Esophagus (tissue), 2 donors: ENCODE measurements around the gene AGAP1. TPM values are rescaled to one million over a fixed set of nuclear protein-coding genes. Genes with fewer than 3 reads are reported as not detected.

Source experiments
- H3K27ac ChIP-seq, 2 donors: one replicate each; pipeline ENCODE4 v1.5.1; 2013; ENCODE audit warnings: low read depth in 2 of 2, mild to moderate bottlenecking in 2 of 2, inconsistent platforms in 1 of 2, low read length in 1 of 2, moderate library complexity in 1 of 2
- H3K27me3 ChIP-seq, 2 donors: one replicate each; pipeline ENCODE4 v1.6.1; 2013; ENCODE audit warnings: low read length in 2 of 2, control low read depth in 1 of 2, mild to moderate bottlenecking in 1 of 2; ENCODE audit not compliant: insufficient read depth in 2 of 2, control insufficient read depth in 1 of 2
- H3K36me3 ChIP-seq, 2 donors: one replicate each; pipeline ENCODE4 v1.6.1; 2013; ENCODE audit warnings: low read length in 1 of 2; ENCODE audit not compliant: control insufficient read depth in 2 of 2, insufficient read depth in 2 of 2
- H3K4me1 ChIP-seq, 2 donors: one replicate each; pipeline ENCODE4 v1.6.1; 2013; ENCODE audit warnings: low read length in 1 of 2; ENCODE audit not compliant: control insufficient read depth in 2 of 2, insufficient read depth in 2 of 2
- H3K4me3 ChIP-seq, 2 donors: one replicate each; pipeline ENCODE4 v1.5.1; 2013; ENCODE audit warnings: low read length in 2 of 2, mild to moderate bottlenecking in 2 of 2, low read depth in 1 of 2, moderate library complexity in 1 of 2
- H3K9me3 ChIP-seq, 2 donors: one replicate each; pipeline ENCODE4 v1.6.1; 2013; ENCODE audit warnings: mild to moderate bottlenecking in 2 of 2, low read depth in 1 of 2, low read length in 1 of 2, moderate library complexity in 1 of 2; ENCODE audit not compliant: control insufficient read depth in 2 of 2, insufficient read depth in 1 of 2
- WGBS, 2 donors: extraction: QIAGEN DNeasy Blood & Tissue Kit; methylation state at CpG; one replicate each; pipeline ENCODE4 v1.1.7; 2013; 5-methylcytosine and 5-hydroxymethylcytosine counted together
- polyA plus RNA-seq, 2 donors: library from polyadenylated mRNA; stranded (reverse); fragments of 200-250 nt; gene quantifications; one replicate each; pipeline ENCODE4 v1.2.3, GENCODE V29; 2013
- donor health status: healthy with polysubstance abuse.
- donor health status: Bipolar disorder and iron deficiency.

Gene AGAP1
- polyA plus RNA-seq, 2 donors, result 4.9 TPM

DNA sequence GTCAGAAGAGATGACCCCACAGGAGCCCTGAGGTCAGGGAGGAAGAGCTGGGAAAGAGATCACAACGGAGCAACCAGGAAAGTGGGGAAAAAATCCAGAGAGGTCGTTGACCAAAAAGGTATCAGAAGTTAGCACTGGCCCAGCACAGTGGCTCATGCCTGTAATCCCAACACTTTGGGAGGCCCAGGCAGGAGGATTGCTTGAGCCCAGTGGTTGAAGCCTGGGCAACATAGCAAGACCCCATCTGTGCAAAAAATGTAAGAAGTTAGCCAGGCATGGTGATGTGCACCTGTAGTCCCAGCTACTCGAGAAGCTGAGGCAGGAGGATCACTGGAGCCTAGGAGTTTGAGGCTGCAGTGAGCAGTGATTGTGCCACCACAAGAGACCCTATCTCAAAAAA is 552.9 kb downstream of the AGAP1 start:
- Histone ChIP-seq H3K27ac (no peak overlapping the region), H3K36me3 (peaks cover 2 to 4% of the 10 kb centered on the region in 2 donors), H3K4me1 (peaks cover under 1 to 10% of the 10 kb centered on the region in 2 donors), H3K9me3 (no peaks in the 10 kb centered on the region), H3K27me3 (no peaks in the 10 kb centered on the region), H3K4me3 (no peak overlapping the region)
- 90 to 91% methylated on average over 3 of the region's 3 CpGs for WGBS, 2 donors

DNA sequence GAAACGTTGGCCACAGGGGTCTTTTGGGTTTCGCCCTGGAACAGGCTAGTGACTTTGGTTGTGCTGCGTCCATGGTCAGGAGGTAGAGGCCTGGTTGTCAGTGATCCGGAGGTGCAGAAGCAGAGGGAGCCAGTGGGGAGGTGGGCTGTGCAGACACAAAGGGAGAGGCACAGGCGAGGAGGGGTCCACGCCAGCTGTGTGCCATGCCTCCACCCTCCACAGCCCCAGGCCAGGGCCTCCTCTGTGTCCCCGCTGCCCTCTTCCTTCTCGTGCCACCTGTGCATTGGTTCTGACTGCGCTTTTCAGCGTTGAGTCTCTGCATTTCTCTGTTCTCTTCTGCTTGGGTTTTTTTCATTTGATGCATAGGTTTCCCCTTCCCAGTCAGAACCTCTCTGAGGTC is 553.3 kb downstream of the AGAP1 start:
- peaks cover 0 to 10% of the 10 kb centered on the region in 2 donors for H3K4me1 ChIP-seq
- H3K27ac ChIP-seq, result no peak overlapping the region
- H3K36me3 ChIP-seq, result peaks cover 2 to 3% of the 10 kb centered on the region in 2 donors
- H3K9me3 ChIP-seq, result no peaks in the 10 kb centered on the region
- WGBS, 2 donors, result 89 to 94% methylated on average over 10 of the region's 10 CpGs
- no peak overlapping the region for H3K4me3 ChIP-seq
- H3K27me3 ChIP-seq, result no peaks in the 10 kb centered on the region

DNA sequence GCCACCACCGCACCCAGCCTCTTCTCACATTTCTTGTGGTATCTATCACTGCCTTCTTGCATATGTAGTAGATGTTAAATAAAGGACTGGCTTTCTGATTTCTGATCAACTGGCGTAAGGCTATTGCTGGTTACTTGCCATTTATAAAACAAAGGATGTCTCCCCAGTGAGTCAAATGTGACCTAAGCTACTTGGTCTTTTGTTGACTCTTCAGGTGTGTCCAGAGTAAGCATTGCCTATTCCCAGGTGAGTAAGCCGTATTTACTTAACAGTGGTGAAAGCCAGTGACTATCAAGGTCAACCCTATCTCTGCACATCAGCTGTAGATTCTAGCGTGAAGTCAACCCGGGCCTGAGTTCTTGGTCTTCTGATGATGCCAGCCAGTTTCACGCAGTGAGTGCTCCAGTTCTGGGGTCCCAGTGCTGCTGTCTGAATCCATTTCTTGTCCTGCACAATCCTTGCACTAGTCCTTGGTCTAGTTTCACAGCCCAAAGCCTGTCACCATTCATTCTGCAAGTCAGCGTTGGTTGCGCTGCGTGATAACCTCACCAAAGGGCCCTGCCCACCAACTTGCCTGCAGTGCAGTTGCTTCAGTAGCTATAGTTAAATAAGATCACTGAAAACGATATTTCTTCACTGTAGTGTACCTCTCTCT is 554.2 kb downstream of the AGAP1 start:
- no peak overlapping the region for H3K27ac ChIP-seq
- peaks cover 0 to 10% of the 10 kb centered on the region in 2 donors for H3K4me1 ChIP-seq
- H3K27me3 ChIP-seq, result no peaks in the 10 kb centered on the region
- WGBS, 2 donors, result 77 to 82% methylated on average over 10 of the region's 10 CpGs
- H3K9me3 ChIP-seq, result no peaks in the 10 kb centered on the region
- H3K36me3 ChIP-seq, result peaks cover 0 to 2% of the 10 kb centered on the region in 2 donors
- no peak overlapping the region for H3K4me3 ChIP-seq

DNA sequence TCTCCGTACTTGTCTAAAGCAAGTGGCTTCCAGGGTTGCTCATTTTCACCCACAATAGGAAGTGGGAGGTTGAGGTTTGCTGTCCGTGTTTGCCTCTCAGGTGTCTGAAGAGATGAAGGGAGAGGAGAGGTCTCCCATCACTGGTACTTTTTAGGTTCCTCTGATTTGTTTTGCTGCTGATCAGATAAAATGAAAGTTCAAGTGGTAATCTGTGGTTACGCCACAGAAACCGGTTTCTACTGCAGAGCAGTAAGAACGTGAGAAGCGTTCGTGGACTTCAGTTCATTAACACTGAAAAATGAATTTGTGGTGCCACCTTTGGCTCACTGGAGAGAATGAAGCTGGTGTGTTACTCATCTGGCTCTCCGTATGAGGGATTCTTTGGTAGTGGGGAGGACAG is 556.1 kb downstream of the AGAP1 start:
- Histone ChIP-seq H3K27me3 (no peaks in the 10 kb centered on the region), H3K27ac (no peak overlapping the region), H3K9me3 (no peaks in the 10 kb centered on the region), H3K4me1 (peaks cover 0 to 10% of the 10 kb centered on the region in 2 donors), H3K4me3 (no peak overlapping the region), H3K36me3 (peaks cover 0 to 2% of the 10 kb centered on the region in 2 donors)
- WGBS, 2 donors, result 81 to 85% methylated on average over 8 of the region's 8 CpGs

DNA sequence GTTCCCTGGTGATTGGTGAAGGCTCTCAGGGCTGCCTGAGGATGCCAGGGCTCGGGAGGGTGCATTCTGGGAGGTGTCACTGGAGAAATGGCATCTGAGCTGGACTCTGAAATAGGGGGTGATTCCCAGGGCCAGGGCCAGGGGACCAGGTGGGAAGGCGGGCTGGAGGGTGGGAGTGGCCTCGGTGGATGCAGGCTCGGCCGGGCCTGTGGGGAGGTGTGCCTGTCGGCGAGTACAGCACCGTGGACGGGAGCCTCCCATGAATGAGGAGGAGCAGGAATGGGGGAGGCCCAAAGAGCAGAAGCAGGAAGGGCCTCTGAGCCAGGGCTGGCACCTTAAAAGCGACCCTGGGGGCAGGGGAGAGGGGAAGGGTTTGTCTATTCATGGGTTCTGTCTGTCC is 557.5 kb downstream of the AGAP1 start:
- Histone ChIP-seq H3K9me3 (no peaks in the 10 kb centered on the region), H3K4me3 (no peak overlapping the region)

DNA sequence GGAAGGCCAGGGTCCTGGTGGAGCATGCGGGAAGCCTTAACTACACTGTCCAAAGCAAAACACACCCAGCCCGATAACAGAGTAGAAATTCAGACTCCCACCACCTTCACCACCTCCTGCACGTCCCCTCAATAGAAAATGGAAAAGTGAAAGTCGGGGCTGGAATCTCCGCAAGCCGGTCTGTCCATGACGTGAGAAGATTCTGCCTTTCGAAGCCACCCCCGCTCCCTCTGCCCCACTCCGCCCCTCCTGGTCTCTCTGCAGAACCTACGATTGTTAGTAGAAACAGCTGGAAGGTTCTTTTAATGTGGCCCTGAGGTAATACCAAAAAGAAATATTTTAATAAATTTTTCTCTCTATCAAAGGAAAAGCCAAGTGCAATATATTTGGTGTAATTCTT is 558.0 kb downstream of the AGAP1 start:
- no peaks in the 10 kb centered on the region for H3K27me3 ChIP-seq
- peaks cover 0 to 3% of the 10 kb centered on the region in 2 donors for H3K4me1 ChIP-seq
- no peak overlapping the region for H3K4me3 ChIP-seq
- no peaks in the 10 kb centered on the region for H3K9me3 ChIP-seq
- H3K36me3 ChIP-seq, result peaks cover 2 to 4% of the 10 kb centered on the region in 2 donors
- H3K27ac ChIP-seq, result no peak overlapping the region
- WGBS, 2 donors, result 88 to 91% methylated on average over 11 of the region's 11 CpGs

More for the DNA sequence above, 557.5 kb downstream of the AGAP1 start:
- no peaks in the 10 kb centered on the region for H3K27me3 ChIP-seq
- H3K4me1 ChIP-seq, result peaks cover 0 to 3% of the 10 kb centered on the region in 2 donors
- 73 to 81% methylated on average over 10 of the region's 10 CpGs for WGBS, 2 donors
- H3K36me3 ChIP-seq, result peaks cover 2 to 4% of the 10 kb centered on the region in 2 donors
- H3K27ac ChIP-seq, result no peak overlapping the region

DNA sequence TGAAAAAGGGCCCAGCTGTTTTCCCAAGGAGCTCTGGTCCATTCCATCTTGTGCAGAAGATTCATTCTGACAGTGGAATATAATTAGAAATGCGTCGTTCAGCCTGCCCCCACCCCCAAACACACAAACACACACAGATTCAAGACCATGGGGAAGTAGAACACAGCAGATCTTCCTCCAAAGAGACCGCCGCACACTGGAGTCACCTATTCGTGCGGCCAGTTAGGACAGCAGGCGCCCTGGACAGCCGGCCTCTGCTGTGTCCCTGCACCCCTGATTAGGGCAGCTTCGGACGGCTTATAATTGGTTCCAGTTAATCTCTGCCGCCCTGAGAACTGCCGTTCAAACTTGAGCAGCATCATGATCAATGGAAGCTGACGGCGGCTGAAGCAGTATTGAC is 558.4 kb downstream of the AGAP1 start:
- H3K9me3 ChIP-seq, result no peaks in the 10 kb centered on the region
- no peaks in the 10 kb centered on the region for H3K27me3 ChIP-seq
- no peak overlapping the region for H3K4me3 ChIP-seq
- H3K27ac ChIP-seq, result no peak overlapping the region
- peaks cover 0 to under 1% of the 10 kb centered on the region in 2 donors for H3K4me1 ChIP-seq
- 95 to 97% methylated on average over 14 of the region's 14 CpGs for WGBS, 2 donors
- H3K36me3 ChIP-seq, result peaks cover 2 to 4% of the 10 kb centered on the region in 2 donors

DNA sequence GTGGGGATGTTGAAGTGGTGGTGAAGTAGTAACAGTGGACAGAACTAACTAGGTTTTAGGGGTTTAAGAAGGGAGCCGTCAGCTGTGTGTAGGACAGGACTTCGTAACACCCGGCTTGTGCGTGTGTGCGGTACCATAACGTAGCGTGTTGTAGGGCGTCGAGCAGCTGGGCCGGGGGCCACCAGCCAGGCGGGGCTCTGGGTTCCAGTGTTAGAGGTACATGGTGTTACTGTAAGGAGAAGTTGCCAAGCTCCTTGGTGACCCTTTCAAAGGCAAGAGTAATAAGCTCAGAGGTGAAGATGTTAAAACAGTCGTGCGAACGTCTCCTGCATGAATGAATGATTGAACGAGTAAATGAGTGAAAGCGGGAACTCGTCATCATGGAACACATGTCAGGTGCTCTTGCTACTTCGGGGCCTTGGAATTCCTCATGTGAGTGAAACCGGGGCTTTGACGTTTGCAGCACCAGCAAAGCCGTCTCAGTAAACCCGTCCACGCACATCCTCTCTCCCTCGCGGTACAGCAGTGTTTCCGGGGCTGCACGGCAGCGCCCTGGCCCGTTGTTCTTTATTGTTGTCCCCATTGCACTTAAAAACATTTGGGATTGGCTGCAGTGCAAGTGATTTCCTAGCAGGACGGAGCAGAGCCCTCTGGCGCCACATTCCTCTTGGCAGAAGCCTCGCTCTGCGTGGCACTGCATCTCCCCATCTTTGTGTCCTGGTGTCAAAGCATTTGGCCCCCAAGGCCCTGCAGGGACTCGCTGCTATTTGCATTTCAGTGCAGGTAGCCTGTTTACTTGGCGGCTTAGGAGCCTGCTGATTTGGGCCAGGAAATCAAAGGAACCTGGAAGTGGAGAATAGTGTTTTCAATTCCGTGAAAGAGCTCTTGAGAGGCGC is 559.3 kb downstream of the AGAP1 start:
- Histone ChIP-seq H3K4me3 (no peak overlapping the region), H3K27ac (no peak overlapping the region), H3K4me1 (no peaks in the 10 kb centered on the region), H3K27me3 (no peaks in the 10 kb centered on the region), H3K36me3 (peaks cover 2 to 4% of the 10 kb centered on the region in 2 donors), H3K9me3 (no peaks in the 10 kb centered on the region)
- 83 to 84% methylated on average over 37 of the region's 37 CpGs for WGBS, 2 donors

DNA sequence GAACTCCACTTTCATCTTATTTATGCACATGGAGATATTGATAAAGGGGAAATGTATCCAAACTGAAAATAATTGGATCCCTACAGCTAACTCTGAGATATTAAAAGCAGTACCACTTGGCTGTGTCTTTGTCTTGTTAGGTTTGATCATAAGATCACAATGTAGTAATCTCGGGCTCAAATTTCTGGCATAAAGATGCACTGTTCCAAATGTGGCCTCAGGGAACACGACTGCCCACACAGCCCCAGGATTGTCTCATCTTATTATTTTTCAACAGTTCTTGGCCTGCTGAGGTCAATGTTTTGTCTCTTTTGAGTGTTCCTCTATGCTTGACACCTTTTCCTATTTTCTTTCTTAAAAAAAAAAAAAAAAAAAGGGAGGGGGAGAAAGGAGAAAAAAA is 560.3 kb downstream of the AGAP1 start:
- Histone ChIP-seq H3K27ac (no peak overlapping the region), H3K9me3 (no peaks in the 10 kb centered on the region), H3K4me3 (no peak overlapping the region), H3K27me3 (no peaks in the 10 kb centered on the region), H3K4me1 (no peaks in the 10 kb centered on the region), H3K36me3 (peaks cover 0 to 4% of the 10 kb centered on the region in 2 donors)
- 61 to 62% methylated on average over 2 of the region's 2 CpGs for WGBS, 2 donors
